ENCODE results near the gene ZNF672.

DNA sequence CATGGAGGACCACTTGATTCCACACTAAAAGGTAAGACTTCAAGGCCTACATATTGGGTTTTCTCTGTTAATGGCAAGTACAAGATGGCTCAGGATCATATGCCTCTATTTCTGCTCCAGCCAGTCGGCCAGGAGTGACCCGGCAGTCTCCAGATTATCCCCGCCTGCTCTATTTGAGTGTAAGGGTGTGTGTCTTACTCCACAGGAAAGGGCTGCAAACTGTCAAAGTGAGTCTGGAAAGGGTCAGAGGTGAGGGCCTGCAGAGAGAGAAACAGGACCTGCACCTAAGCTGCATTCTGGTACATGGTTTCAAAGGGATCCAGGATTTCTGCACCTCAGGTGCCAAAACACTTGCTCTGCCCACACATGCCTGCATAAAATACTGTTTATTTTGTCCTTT is 11.6 kb downstream of the ZNF672 start:
- no peak for TF ChIP-seq POLR2A (IDR thresholded peaks at IDR 0.05; ENCODE audit: low read depth, low read length)
- TF ChIP-seq, protein P1, sequence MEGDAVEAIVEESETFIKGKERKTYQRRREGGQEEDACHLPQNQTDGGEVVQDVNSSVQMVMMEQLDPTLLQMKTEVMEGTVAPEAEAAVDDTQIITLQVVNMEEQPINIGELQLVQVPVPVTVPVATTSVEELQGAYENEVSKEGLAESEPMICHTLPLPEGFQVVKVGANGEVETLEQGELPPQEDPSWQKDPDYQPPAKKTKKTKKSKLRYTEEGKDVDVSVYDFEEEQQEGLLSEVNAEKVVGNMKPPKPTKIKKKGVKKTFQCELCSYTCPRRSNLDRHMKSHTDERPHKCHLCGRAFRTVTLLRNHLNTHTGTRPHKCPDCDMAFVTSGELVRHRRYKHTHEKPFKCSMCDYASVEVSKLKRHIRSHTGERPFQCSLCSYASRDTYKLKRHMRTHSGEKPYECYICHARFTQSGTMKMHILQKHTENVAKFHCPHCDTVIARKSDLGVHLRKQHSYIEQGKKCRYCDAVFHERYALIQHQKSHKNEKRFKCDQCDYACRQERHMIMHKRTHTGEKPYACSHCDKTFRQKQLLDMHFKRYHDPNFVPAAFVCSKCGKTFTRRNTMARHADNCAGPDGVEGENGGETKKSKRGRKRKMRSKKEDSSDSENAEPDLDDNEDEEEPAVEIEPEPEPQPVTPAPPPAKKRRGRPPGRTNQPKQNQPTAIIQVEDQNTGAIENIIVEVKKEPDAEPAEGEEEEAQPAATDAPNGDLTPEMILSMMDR (conservative IDR thresholded peaks at IDR 0.05; ENCODE audit: low read depth, low read length), result no peak
- no peak for TF ChIP-seq CEBPB (IDR thresholded peaks at IDR 0.05; ENCODE audit: low read depth, low read length)
- no peak for TF ChIP-seq RAD21 (IDR thresholded peaks at IDR 0.05; ENCODE audit: low read length)
- no peak for TF ChIP-seq RFX5 (IDR thresholded peaks at IDR 0.05; ENCODE audit: low read depth, low read length)
- no peak for TF ChIP-seq CHD1 (IDR thresholded peaks at IDR 0.05; ENCODE audit: low read depth, low read length)
- TF ChIP-seq MAFK (IDR thresholded peaks at IDR 0.05; ENCODE audit: low read depth, low read length), result no peak
- no peak for TF ChIP-seq SMC3 (IDR thresholded peaks at IDR 0.05; ENCODE audit: low read depth, low read length)
- no peak for TF ChIP-seq BHLHE40 (IDR thresholded peaks at IDR 0.05; ENCODE audit: low read depth, low read length)

Measured in IMR-90 (cell line).